A549 (cell line): ENCODE measurements around the gene SRSF5. TPM values are rescaled to one million over a fixed set of nuclear protein-coding genes. Genes with fewer than 3 reads are reported as not detected.

Experiments used
- ATAC-seq, 2 experiments: fragments of 200-7000 bp in 1 of 2; fragments of >200 bp in 1 of 2; cut with Nextera tagmentation in 1 of 2; cut with Tn5 transposase in 1 of 2; 3 replicates each; pipeline versions ENCODE4 v1.8.0 to v1.9.1; 2018 to 2020; ENCODE audit warnings: mild to moderate bottlenecking in 1 of 2, moderate library complexity in 1 of 2
- CTCF ChIA-PET: fragments of 300-600 bp; sonication (Branson Sonifier 250); formaldehyde crosslinking; extraction: SDS; loops from one replicate; lab custom pipeline; 2021; ENCODE audit warnings: antibody characterized with exemption, inconsistent platforms; lab: Yijun Ruan, JAX
- POLR2A ChIA-PET: fragments of 350-600 bp; formaldehyde crosslinking; extraction: SDS; loops from one replicate; lab custom pipeline; 2021; ENCODE audit warnings: antibody characterized with exemption, inconsistent platforms; lab: Yijun Ruan, JAX
- DNase-seq, 2 experiments: peaks; one replicate each; pipeline versions ENCODE4 v3.0.0 to v3.0.0-alpha.2; 2011 to 2016; ENCODE audit warnings: low read depth in 1 of 2, low spot score in 1 of 2
- FAIRE-seq: peaks from 2 replicates; lab custom pipeline; 2011; peaks lifted over from hg19 to GRCh38; lab: Jason Lieb, UNC
- H3K27ac ChIP-seq, 2 experiments: fragments of >200 bp; sonication (Bioruptor Twin); formaldehyde crosslinking; 3 replicates each; pipeline ENCODE4 v1.5.1; 2016 to 2017
- H3K4me1 ChIP-seq: fragments of >200 bp; sonication (Bioruptor Twin); formaldehyde crosslinking; 3 replicates; pipeline ENCODE4 v1.6.1; 2016
- H3K4me2 ChIP-seq: fragments of >200 bp; sonication (Bioruptor Twin); formaldehyde crosslinking; 3 replicates; pipeline ENCODE4 v1.6.1; 2016
- H3K4me3 ChIP-seq: fragments of >200 bp; sonication (Bioruptor Twin); formaldehyde crosslinking; 3 replicates; pipeline ENCODE4 v1.5.1; 2016
- H3K9me3 ChIP-seq: fragments of >200 bp; sonication (Bioruptor Twin); formaldehyde crosslinking; 3 replicates; pipeline ENCODE4 v1.6.1; 2016
- HDAC2 ChIP-seq: fragments of 200-600 bp; sonication (generic); IDR thresholded peaks from 2 replicates; pipeline ENCODE4 v1.6.1; 2016
- HOXA7 ChIP-seq: fragments of 250-450 bp; sonication (Bioruptor Pico); IDR thresholded peaks from 2 replicates; pipeline ENCODE4 v1.5.0; 2020; ENCODE audit warnings: mild to moderate bottlenecking, moderate library complexity
- MAFK ChIP-seq: fragments of 450-650 bp; IDR thresholded peaks from 2 replicates; pipeline ENCODE4 v1.6.1; 2014; ENCODE audit not compliant: partially characterized antibody
- NPAS2 ChIP-seq: fragments of 250-450 bp; sonication (Bioruptor Pico); IDR thresholded peaks from 2 replicates; pipeline ENCODE4 v1.8.0; 2022; ENCODE audit warnings: mild to moderate bottlenecking, moderate library complexity, borderline replicate concordance
- POLR2AphosphoS2 ChIP-seq: conservative IDR thresholded peaks from 2 replicates; pipeline ENCODE4 v1.6.1; 2012; ENCODE audit warnings: low read length, improper control_type of control experiment, inconsistent platforms
- REST ChIP-seq: fragments of 200-600 bp; sonication (generic); IDR thresholded peaks from 2 replicates; pipeline ENCODE4 v1.6.1; 2016; ENCODE audit warnings: antibody characterized with exemption, mild to moderate bottlenecking, moderate library complexity
- SMC3 ChIP-seq: fragments of >200 bp; sonication (Bioruptor Twin); formaldehyde crosslinking; IDR thresholded peaks from 3 replicates; pipeline ENCODE4 v1.6.1; 2018; ENCODE audit warnings: inconsistent platforms
- WGBS: methylation state at CpG from one replicate; pipeline ENCODE4 v1.1.6; 2017; ENCODE audit errors: missing lambda C conversion rate; 5-methylcytosine and 5-hydroxymethylcytosine counted together
- polyA plus RNA-seq, 4 experiments: library from polyadenylated mRNA; depleted of rRNA in 3 of 4; stranded (reverse); fragments of >200 nt; fragmentation: RNase III in 1 of 4; extraction: RNeasy Plus Mini Kit Qiagen cat#74134 plus additional on column Dnase treatment in 1 of 4; gene quantifications; 2 replicates in 3 of 4; 3 replicates in 1 of 4; pipeline ENCODE4 v1.2.3, GENCODE V29; 2011 to 2017

SRSF5 gene
- polyA plus RNA-seq, 2 of the 4 experiments (the other 2 are of a cell fraction): 285 to 355 TPM

- no peak for TF ChIP-seq REST
Observed at GRCh38 chr14:69771136-69771535, 4.2 kb downstream of the SRSF5 start (continued).

GRCh38 chr14:69772082-69773017 is 5.4 kb downstream of the SRSF5 start:
- no peak overlapping the region for H3K27ac ChIP-seq
- WGBS: 92% methylated on average over 11 of the region's 11 CpGs
- CTCF ChIA-PET: no interaction called here
- H3K4me1 ChIP-seq: peaks cover 17% of the 10 kb centered on the region; the same call in 2 of the 3 replicates
- H3K9me3 ChIP-seq: no peaks in the 10 kb centered on the region
- ATAC-seq (no peak), FAIRE-seq (no peak), DNase-seq (no peak)
- peak; percentile 51 for TF ChIP-seq POLR2AphosphoS2
- TF ChIP-seq HDAC2: no peak
- TF ChIP-seq REST: peak; percentile 26; the same call in 1 of the 2 replicates
- TF ChIP-seq SMC3: no peak
- H3K4me2 ChIP-seq: no peak overlapping the region
- H3K4me3 ChIP-seq: no peak overlapping the region
- POLR2A ChIA-PET: no interaction called here

GRCh38 chr14:69773571-69774276 is 6.8 kb downstream of the SRSF5 start:
- FAIRE-seq (no peak), DNase-seq (no peak), ATAC-seq (peak in 1 of 2 experiments; percentile 17; a peak in 3 of 6 replicates)
- POLR2A ChIA-PET: no interaction called here
- CTCF ChIA-PET: interaction anchor here (1.0 kb wide), 1 partner anchor 120 kb away, joined by 3 read pairs; no protein-coding TSS in a partner anchor
- no peak overlapping the region for H3K4me2 ChIP-seq
- H3K27ac ChIP-seq: no peak overlapping the region
- TF ChIP-seq POLR2AphosphoS2: peak; percentile 93; the same call in 1 of the 2 replicates
- no peak for TF ChIP-seq MAFK
- 92% methylated on average over 7 of the region's 7 CpGs for WGBS
- no peak overlapping the region for H3K4me3 ChIP-seq
- peaks cover 12% of the 10 kb centered on the region; the same call in 2 of the 3 replicates for H3K4me1 ChIP-seq
- H3K9me3 ChIP-seq: no peaks in the 10 kb centered on the region

- CTCF ChIA-PET: no interaction called here
- 89% methylated on average over 3 of the region's 3 CpGs for WGBS
- Histone ChIP-seq H3K4me2 (no peak overlapping the region), H3K9me3 (no peaks in the 10 kb centered on the region), H3K4me1 (no peaks in the 10 kb centered on the region; the same call in 2 of the 3 replicates), H3K4me3 (no peak overlapping the region), H3K27ac (no peak overlapping the region)
- POLR2A ChIA-PET: interaction anchor here (0.6 kb wide), 1 partner anchor 12 kb away, joined by 4 read pairs; no protein-coding TSS in a partner anchor
- DNase-seq: no peak
- TF ChIP-seq NPAS2 (CRISPR knock-in tag) (no peak), HOXA7 (CRISPR knock-in tag) (0 out of 2 replicates have a peak, but pooled peaks have one; percentile 66)
- TF ChIP-seq, all 56 proteins: peak for 1
- ATAC-seq (no peak), FAIRE-seq (no peak)
Observed at GRCh38 chr14:69775012-69775411, 8.1 kb downstream of the SRSF5 start.
